Activated CD4-positive, alpha-beta T cell treated with anti-CD3 and anti-CD28 coated beads, Interleukin-2, amount 50 U/mL, for 48 hours (primary cell): ENCODE measurements around the gene OBSCN.

ENCODE experiments used
- DNase-seq, 2 experiments: peaks; one replicate each; pipeline ENCODE4 v3.0.0-alpha.2; 2020

The OBSCN gene

GRCh38 chr1:228207851-228208821 lies at the start of gene OBSCN:
Gene OBSCN (plus strand): TSS chr1:228208044. CDS start chr1:228211784, 3,740 bp downstream.
- no peak for DNase-seq

GRCh38 chr1:228158151-228159007 lies 49.5 kb upstream of the OBSCN start:
- DNase-seq = no peak

GRCh38 chr1:228159008-228159665 lies 48.7 kb upstream of the OBSCN start:
- no peak for DNase-seq

GRCh38 chr1:228160201-228160761 lies 47.6 kb upstream of the OBSCN start:
- no peak for DNase-seq

- DNase-seq = no peak
Measured at GRCh38 chr1:228161362-228161761, 46.5 kb upstream of the OBSCN start.

- DNase-seq = no peak
Measured at GRCh38 chr1:228161866-228162265, 46.0 kb upstream of the OBSCN start.

GRCh38 chr1:228162286-228163006 lies 45.4 kb upstream of the OBSCN start:
- no peak for DNase-seq

GRCh38 chr1:228163007-228163753 lies 44.7 kb upstream of the OBSCN start:
- no peak for DNase-seq

- no peak for DNase-seq
Measured at GRCh38 chr1:228163776-228164519, 43.9 kb upstream of the OBSCN start.

- no peak for DNase-seq
Measured at GRCh38 chr1:228164561-228165371, 43.1 kb upstream of the OBSCN start.

GRCh38 chr1:228165372-228166169 lies 42.3 kb upstream of the OBSCN start, which contains the start of gene IBA57:
Gene IBA57 (plus strand): TSS chr1:228165804. CDS start chr1:228165817, 13 bp downstream.
- DNase-seq = peak; percentile 99 to 100

GRCh38 chr1:228166170-228166936 lies 41.5 kb upstream of the OBSCN start:
- peak; percentile 58 to 67 for DNase-seq

- no peak for DNase-seq
Measured at GRCh38 chr1:228168563-228169270, 39.1 kb upstream of the OBSCN start.

GRCh38 chr1:228169345-228169744 lies 38.5 kb upstream of the OBSCN start:
- DNase-seq = no peak

- no peak for DNase-seq
Measured at GRCh38 chr1:228170666-228171065, 37.2 kb upstream of the OBSCN start.

- DNase-seq = no peak
Measured at GRCh38 chr1:228171221-228171891, 36.5 kb upstream of the OBSCN start.
